NOMO-1 (cell line): ENCODE results near the gene CD93.

Experiments used
- DNase-seq, 2 experiments: peaks; one replicate each; lab custom pipeline; 2025; ENCODE audit not compliant: unreplicated experiment in 2 of 2; lab: John Stamatoyannopoulos, UW

Gene CD93

GRCh38 chr20:23120936-23121750 is 35.0 kb upstream of the CD93 start:
- no peak for DNase-seq

GRCh38 chr20:23120261-23120660 is 34.1 kb upstream of the CD93 start:
- DNase-seq = no peak

- DNase-seq = no peak
These were observed 33.5 kb upstream of the CD93 start for GRCh38 chr20:23119456-23120216.

GRCh38 chr20:23118766-23119165 is 32.6 kb upstream of the CD93 start:
- DNase-seq = no peak

GRCh38 chr20:23118144-23118543 is 32.0 kb upstream of the CD93 start:
- no peak for DNase-seq

- DNase-seq = no peak
These were observed 31.6 kb upstream of the CD93 start for GRCh38 chr20:23117738-23118137.

GRCh38 chr20:23116311-23117089 is 30.4 kb upstream of the CD93 start:
- no peak for DNase-seq

- DNase-seq = peak; percentile 48 to 80
These were observed 29.7 kb upstream of the CD93 start for GRCh38 chr20:23115822-23116221.

- DNase-seq = no peak
These were observed 28.4 kb upstream of the CD93 start for GRCh38 chr20:23114448-23115082.

- peak in 1 of 2 experiments; percentile 11 for DNase-seq
These were observed 27.9 kb upstream of the CD93 start for GRCh38 chr20:23114018-23114417.

- DNase-seq = no peak
These were observed 26.5 kb upstream of the CD93 start for GRCh38 chr20:23112595-23112994.

GRCh38 chr20:23111944-23112342 is 25.8 kb upstream of the CD93 start:
- no peak for DNase-seq

- DNase-seq = no peak
These were observed 25.3 kb upstream of the CD93 start for GRCh38 chr20:23111307-23111943.

- no peak for DNase-seq
These were observed 22.7 kb upstream of the CD93 start for GRCh38 chr20:23108871-23109270.

- DNase-seq = no peak
These were observed 21.3 kb upstream of the CD93 start for GRCh38 chr20:23107466-23107865.

GRCh38 chr20:23106271-23106851 is 20.2 kb upstream of the CD93 start:
- peak; percentile 31 to 46 for DNase-seq

- DNase-seq = no peak
These were observed 19.1 kb upstream of the CD93 start for GRCh38 chr20:23105193-23105592.

- DNase-seq = peak in 1 of 2 experiments; percentile 55
These were observed 17.3 kb upstream of the CD93 start for GRCh38 chr20:23103284-23104018.

GRCh38 chr20:23101696-23102406 is 15.7 kb upstream of the CD93 start:
- peak; percentile 19 to 43 for DNase-seq
